ENCODE measurements around the gene AP3S1. TPM values are rescaled to one million over a fixed set of nuclear protein-coding genes. Genes with fewer than 3 reads are reported as not detected.
"Not testable (repeated sequence)": the region's sequence is repeated elsewhere in the genome, so short reads cannot be mapped to it uniquely, and the experiment has no call there.

AP3S1 gene
- total RNA-seq, 1 experiment from 2014 or later, result 60.8 TPM

DNA sequence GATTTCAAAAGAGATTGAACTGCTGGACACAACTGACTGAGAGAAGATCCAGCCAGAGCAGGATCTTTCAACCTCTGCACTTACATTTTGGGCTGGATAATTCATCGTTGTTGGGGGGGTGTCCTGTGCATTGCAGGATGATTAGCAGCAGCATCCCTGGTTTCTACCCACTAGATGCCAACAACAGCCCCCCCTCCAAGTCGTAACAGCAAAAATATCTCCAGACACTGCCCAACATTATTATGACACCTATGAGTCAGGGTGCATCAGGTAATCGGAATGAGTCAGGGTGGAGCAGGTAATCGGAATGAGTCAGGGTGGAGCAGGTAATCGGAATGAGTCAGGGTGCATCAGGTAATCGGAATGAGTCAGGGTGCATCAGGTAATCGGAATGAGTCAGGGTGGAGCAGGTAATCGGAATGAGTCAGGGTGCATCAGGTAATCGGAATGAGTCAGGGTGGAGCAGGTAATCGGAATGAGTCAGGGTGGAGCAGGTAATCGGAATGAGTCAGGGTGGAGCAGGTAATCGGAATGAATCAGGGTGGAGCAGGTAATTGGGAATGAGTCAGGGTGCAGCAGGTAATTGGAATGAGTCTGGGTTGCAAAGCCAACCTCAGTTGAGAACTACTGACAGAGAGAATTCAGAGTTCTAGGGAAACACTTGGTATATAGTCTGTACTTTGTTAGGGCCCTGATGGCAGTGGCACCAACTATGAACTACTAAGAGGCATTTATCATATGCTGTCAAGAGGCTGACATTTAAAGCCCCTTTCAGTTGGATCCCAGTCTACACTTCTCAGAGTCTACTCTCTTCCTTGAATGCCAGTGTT, 87.1 kb downstream of the AP3S1 start:
- H3K27ac Mint-ChIP-seq; ATAC-seq; POLR2A ChIA-PET; H3K36me3 Mint-ChIP-seq; H3K27me3 Mint-ChIP-seq (ENCODE audit: low read depth); H3K4me3 Mint-ChIP-seq; H3K4me1 Mint-ChIP-seq; CTCF ChIA-PET; DNase-seq (ENCODE audit: low spot score); H3K9me3 Mint-ChIP-seq: not testable (repeated sequence)

DNA sequence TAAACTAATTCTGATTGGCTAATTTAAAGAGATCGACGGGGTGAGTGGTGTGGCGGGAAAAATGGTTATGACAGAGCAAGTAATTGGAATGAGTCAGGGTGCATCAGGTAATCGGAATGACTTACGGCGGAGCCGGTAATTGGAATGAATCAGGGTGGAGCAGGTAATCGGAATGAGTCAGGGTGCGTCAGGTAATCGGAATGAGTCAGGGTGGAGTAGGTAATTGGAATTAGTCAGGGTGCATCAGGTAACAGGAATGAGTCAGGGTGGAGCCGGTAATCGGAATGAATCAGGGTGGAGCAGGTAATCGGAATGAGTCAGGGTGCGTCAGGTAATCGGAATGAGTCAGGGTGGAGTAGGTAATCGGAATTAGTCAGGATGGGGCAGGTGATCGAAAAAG, 88.4 kb downstream of the AP3S1 start:
- H3K4me1 Mint-ChIP-seq; POLR2A ChIA-PET; DNase-seq (ENCODE audit: low spot score); H3K27me3 Mint-ChIP-seq (ENCODE audit: low read depth); CTCF ChIA-PET; H3K36me3 Mint-ChIP-seq; H3K4me3 Mint-ChIP-seq; ATAC-seq; H3K9me3 Mint-ChIP-seq; H3K27ac Mint-ChIP-seq: not testable (repeated sequence)

DNA sequence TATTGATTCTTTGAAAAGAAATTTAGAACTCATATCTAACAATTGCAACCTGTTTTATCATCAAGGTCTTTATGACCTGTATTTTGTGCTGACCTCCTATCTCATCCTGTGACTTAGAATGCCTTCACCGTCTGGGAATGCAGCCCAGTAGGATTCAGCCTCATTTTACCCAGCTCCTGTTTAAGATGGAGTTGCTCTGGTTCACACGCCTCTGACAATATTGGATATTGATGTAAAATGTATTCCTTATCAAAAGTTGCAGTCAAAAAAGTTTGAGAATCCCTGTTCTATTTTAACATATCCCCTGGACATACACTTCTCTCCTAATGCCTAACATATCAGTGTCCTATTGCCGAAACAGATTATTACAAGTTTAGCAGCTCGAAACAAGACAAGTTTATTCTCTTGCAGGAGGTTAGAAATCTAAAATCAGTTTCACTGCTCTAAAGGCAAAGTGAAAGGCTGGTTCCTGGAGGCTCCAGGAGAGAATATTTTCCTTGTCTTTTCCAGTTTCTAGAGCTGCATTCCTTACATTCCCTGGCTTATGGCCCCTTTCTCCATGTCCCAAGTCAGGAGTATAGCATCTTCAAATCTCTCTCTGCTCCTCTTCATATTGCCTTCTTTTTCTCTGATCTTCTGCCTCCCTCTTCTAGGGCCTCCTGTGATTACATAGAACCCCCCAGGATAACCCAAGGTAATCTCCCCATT, 89.0 kb downstream of the AP3S1 start:
- Mint-ChIP-seq H3K27me3 (ENCODE audit: low read depth) (no peaks in the 10 kb centered on the region), H3K27ac (no peak overlapping the region), H3K4me1 (no peaks in the 10 kb centered on the region), H3K36me3 (no peaks in the 10 kb centered on the region), H3K9me3 (no peaks in the 10 kb centered on the region), H3K4me3 (no peak overlapping the region)
- ChIA-PET POLR2A (interaction anchor here (0.6 kb wide), 1 partner anchor 25 kb away, joined by 4 read pairs; no protein-coding TSS in a partner anchor), CTCF (interaction anchor here (1.3 kb wide), 1 partner anchor 32 kb away, joined by 5 read pairs; the partner anchor contains the start of gene LVRN)
- TF ChIP-seq, protein P1, sequence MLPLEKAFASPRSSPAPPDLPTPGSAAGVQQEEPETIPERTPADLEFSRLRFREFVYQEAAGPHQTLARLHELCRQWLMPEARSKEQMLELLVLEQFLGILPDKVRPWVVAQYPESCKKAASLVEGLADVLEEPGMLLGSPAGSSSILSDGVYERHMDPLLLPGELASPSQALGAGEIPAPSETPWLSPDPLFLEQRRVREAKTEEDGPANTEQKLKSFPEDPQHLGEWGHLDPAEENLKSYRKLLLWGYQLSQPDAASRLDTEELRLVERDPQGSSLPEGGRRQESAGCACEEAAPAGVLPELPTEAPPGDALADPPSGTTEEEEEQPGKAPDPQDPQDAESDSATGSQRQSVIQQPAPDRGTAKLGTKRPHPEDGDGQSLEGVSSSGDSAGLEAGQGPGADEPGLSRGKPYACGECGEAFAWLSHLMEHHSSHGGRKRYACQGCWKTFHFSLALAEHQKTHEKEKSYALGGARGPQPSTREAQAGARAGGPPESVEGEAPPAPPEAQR (CRISPR knock-in tag; IDR thresholded peaks at IDR 0.05), result no peak
- TF ChIP-seq FOXJ3 (CRISPR knock-in tag; IDR thresholded peaks at IDR 0.05; ENCODE audit: borderline replicate concordance) (no peak), CREB1 (CRISPR knock-in tag; IDR thresholded peaks at IDR 0.05) (no peak), ZBTB21 (CRISPR knock-in tag; IDR thresholded peaks at IDR 0.05; ENCODE audit: borderline replicate concordance) (no peak)
- TF ChIP-seq, protein P2, sequence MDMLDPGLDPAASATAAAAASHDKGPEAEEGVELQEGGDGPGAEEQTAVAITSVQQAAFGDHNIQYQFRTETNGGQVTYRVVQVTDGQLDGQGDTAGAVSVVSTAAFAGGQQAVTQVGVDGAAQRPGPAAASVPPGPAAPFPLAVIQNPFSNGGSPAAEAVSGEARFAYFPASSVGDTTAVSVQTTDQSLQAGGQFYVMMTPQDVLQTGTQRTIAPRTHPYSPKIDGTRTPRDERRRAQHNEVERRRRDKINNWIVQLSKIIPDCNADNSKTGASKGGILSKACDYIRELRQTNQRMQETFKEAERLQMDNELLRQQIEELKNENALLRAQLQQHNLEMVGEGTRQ (CRISPR knock-in tag; IDR thresholded peaks at IDR 0.05), result no peak
- DNase-seq (ENCODE audit: low spot score), result no peak
- ATAC-seq, result peak; percentile 68; the same call in 1 of the 2 replicates

DNA sequence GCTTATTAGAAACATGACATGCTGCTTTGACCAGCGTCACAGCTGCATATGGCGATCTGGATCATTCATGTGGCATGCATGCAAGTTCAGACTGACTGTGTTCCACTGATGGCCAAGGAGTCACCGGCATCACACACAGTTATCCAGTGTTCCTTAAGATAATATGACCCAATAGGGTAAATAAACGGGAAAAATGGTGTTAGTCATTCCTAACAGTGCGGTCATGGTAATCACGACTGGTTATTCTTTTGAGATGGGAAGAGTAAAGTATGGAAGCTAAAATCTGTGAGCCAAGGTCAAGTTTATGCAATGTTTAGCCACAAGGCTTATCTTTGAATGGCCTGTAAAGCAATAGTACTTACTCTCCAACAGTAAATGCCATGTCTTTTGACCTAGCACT, 91.3 kb downstream of the AP3S1 start:
- DNase-seq (ENCODE audit: low spot score) (no peak), ATAC-seq (no peak)
- Mint-ChIP-seq H3K4me3 (no peak overlapping the region), H3K4me1 (no peaks in the 10 kb centered on the region), H3K36me3 (no peaks in the 10 kb centered on the region), H3K9me3 (no peaks in the 10 kb centered on the region), H3K27me3 (ENCODE audit: low read depth) (no peaks in the 10 kb centered on the region), H3K27ac (no peak overlapping the region)
- ChIA-PET POLR2A (no interaction called here), CTCF (no interaction called here)
- TF ChIP-seq, protein P3, sequence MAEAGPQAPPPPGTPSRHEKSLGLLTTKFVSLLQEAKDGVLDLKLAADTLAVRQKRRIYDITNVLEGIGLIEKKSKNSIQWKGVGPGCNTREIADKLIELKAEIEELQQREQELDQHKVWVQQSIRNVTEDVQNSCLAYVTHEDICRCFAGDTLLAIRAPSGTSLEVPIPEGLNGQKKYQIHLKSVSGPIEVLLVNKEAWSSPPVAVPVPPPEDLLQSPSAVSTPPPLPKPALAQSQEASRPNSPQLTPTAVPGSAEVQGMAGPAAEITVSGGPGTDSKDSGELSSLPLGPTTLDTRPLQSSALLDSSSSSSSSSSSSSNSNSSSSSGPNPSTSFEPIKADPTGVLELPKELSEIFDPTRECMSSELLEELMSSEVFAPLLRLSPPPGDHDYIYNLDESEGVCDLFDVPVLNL (CRISPR knock-in tag; IDR thresholded peaks at IDR 0.05; ENCODE audit: borderline replicate concordance, low read depth), result no peak
- TF ChIP-seq ZNF396 (CRISPR knock-in tag; IDR thresholded peaks at IDR 0.05; ENCODE audit: borderline replicate concordance) (no peak), TEAD4 (CRISPR knock-in tag; IDR thresholded peaks at IDR 0.05) (no peak), EMX1 (CRISPR knock-in tag; IDR thresholded peaks at IDR 0.05) (no peak), OVOL2 (CRISPR knock-in tag; IDR thresholded peaks at IDR 0.05; ENCODE audit: borderline replicate concordance) (no peak), JUN (CRISPR knock-in tag; IDR thresholded peaks at IDR 0.05) (no peak), ZNF219 (CRISPR knock-in tag; IDR thresholded peaks at IDR 0.05; ENCODE audit: borderline replicate concordance) (no peak), IRF2 (CRISPR knock-in tag; IDR thresholded peaks at IDR 0.05; ENCODE audit: borderline replicate concordance, low read depth) (no peak), MYBL2 (CRISPR knock-in tag; IDR thresholded peaks at IDR 0.05) (no peak), ZNF121 (CRISPR knock-in tag; IDR thresholded peaks at IDR 0.05) (no peak), ZNF423 (CRISPR knock-in tag; IDR thresholded peaks at IDR 0.05) (no peak), ESRRA (CRISPR knock-in tag; IDR thresholded peaks at IDR 0.05; ENCODE audit: borderline replicate concordance) (no peak)

All from WTC11 (cell line).